Epidermal melanocyte (primary cell): Measurements from ENCODE around the gene FCHSD2.

Source experiments
- DNase-seq: peaks from one replicate; pipeline ENCODE4 v3.0.0; 2011; ENCODE audit warnings: low spot score; ENCODE audit not compliant: insufficient read length

FCHSD2 gene

DNA sequence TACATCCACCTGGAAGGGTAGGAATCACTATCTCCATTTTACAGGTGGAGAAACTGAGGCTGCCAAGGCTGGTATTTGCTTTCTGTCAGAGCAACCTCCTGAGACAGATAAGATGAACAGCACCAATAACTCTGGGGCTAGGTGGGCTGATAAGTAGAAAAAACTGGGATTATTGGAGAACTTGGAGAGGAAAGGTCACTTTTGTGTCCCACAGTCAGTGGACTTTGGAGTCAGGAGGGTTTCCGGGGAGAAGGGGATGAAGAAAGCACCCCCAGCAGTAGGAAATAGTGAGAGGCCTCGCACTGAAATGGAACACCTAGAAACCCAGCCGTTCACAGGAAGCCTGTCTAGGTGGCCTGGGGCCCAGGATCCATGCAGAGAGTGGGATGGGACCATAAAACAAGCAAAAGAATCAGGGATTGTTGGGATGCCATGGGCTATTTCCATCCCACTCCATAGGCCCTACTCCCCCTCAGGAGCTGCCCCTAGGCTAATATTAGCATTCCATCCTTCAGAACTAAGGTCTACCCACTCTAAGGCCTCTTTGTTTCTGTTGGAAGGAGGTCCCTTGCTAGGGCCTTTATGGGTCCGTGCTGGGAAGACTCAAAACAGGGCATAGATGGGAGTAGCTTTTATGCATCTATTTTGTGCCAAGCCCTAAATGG, 31.0 kb upstream of the FCHSD2 start:
- no peak for DNase-seq

DNA sequence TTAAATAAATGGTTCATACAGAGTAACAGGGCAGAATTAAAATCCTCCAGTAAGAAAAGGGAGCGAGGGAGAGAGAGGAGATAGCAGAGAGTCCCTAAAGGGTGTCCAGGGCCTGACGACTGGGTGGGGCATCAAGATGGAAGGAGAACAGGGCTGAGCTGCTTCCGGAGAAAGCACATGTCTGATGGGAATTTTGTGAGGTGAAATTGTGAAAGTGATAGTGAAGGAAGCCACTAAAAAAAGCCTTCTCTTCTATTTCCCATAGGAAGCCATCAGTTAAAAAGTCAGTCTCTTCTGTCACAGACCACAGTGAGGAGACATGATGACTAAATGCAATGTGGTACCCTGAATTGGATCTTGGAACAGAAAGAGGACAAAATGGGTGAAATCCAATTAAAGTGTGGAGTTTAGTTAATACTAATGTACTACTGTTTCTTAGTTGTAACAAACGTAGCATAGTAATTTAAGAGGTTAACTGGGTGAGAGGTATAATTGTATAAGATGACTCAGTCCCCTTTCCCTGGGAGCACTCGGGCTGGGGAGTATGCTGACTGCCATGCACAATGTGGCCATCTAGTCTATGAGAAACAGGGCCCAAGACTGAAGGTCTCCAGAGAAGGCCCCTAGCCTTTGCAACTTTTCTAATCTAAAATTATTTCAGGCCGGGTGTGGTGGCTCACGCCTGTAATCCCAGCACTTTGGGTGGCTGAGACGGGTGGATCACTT, 29.5 kb upstream of the FCHSD2 start:
- DNase-seq: no peak

DNA sequence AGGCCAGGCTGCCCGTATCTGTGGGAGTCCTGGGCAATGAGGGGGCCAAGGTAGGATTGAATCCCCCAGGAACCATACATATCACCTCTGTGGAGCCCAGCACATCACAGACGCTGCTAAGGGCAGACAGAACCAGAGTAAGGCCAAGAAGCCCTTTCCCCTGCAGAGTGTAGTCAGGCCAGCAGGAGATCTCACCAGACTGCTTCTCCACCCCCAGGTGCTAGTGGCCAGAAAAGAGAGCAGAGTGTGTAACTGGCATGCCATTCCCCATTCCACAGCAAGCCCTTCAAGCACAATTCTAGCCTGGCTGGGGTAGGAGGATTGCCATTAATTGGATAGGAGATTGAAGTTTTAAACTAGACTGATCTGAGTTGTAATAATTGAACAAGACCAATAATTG, 28.0 kb upstream of the FCHSD2 start:
- no peak for DNase-seq

DNA sequence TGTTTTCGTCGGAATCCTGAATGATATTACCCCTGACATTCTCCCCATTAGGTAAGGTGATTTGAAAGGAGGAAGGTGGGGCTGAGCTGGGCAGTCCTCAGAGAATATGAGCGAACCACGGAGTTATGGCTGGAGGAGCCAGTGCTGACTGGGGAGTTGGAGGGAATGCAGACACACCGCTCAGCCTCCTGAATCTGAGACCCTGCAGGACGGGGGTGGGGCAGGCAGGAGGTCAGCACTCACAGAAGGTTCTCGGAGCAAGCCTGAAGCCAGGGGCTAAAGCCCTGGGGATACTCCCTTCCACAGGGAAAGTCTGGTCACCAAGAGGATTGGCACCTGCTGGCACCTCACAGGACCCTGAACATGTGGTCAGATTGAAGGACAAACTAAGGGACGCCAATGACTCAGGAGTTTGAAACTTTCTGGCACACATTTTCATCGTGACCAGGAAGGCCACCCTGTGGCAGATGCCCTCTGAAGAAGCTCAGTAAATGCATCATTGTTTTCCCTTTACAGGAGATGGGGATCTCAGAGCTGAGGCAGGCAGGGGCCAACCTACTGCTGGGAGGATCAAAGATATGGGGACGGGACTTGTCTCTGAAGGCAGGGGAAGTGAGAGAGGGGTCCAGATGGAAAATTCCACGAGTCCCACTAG, 26.9 kb upstream of the FCHSD2 start:
- no peak for DNase-seq

DNA sequence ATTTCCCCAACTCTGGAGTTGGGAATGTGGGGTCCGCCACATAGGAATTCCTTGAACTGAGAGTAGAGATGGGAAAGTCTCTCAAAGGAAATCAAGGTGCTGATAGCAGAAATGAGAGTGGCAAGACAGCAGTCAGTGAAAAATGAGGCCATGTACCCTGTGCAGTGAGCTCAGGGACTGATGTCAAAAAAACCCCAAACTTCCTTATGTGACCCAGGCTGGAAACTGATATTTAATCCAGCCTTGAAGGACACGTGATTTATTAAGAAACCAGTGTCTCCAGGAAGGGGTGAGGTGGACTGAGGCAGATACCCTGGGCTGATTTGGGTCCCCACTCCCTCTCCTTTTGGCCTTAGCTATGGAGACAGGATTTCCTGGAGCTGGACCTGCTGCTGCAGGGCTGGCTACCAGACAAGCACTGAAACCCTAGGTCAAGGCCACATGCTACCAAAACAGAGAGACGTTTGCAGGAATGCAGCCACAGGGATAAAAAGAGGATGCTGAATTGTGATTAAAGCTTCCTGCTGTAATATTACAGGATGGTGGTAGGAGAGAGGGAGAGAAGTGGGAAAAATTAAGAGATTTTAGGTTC, 25.3 kb upstream of the FCHSD2 start:
- no peak for DNase-seq

DNA sequence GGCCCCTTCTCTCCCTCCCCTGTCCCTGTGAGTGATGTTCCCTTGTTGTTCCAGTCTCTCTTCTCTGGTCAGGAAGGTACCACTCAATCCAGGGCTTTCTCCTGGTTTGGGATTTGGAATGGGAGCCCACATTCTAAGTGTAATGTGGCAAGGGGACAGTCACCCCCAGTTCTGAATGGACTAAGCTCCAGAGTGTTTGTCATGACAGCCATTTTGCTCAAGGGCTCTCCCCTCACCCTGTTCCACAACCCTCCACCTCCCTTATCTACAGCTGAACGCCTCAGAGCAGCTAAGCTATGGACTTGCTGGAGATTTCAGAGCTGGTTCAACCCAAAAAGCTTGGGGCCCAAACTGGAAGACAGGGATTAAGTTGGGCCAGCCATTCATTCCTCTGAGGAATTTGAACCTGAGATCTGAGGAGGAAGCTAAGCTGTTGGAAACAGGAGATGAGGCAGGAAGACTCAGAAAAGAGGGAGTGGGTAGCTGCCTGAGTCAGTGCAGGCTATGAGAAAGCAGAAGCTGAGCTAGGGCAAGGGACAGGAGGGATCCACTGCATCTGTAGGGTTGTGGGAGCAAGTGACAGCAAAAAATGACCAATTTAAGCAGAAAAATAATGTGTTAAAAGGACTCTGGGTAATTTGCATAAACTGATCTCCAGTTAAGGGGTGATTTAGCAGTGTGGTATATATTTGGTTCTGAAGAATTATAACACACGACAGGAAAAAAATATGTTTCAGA, 22.9 kb upstream of the FCHSD2 start:
- no peak for DNase-seq

DNA sequence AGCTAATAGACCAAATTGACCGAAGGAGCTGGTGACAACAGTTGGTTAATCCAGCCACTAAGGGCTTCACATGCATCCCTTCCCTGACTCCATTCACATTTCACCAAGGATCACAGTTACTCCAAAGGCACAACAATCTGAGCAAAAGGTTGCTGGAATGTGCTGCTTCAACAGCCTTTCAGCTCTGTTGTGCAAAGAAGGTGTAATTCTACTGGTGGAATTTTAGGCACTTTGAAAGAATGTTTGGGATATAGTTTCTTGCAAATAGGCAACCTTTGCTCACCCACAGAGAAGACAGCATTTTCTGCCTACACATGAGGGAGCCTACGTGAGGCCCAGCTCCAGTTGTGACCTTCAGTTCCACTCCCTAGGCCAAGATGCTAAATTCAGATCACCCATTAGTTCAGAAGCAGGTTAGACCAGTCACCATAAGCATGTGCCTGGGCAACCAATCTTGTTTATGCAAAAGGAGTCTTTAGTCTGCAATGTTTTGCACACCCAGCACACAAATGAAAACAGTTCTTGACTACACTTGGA, 21.6 kb upstream of the FCHSD2 start:
- no peak for DNase-seq

DNA sequence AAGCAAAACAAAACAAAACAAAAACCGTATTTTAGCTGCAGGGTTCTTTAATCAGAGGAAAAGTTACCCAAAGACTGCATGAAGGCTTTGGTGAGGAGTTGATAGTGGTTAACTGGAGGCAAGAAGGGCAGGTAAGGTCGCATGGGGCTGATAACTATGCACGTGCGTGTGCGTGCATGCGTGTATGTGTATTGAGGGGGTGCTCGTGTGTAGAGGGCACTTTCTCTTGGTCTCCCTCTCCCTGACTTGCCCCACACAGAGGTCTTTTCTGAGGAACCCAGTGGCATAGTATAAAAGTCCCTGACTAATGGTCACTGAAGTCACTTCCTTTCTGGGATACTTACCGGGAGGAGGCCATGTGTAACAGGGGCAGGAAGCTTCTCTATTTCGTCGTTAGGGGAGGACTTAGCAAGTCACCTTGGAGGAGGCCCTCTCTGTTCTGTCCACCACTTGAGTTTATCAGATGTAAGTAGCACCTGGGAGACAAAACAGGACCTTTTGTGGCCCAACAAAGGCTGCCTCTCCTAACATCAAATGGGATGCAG, 20.1 kb upstream of the FCHSD2 start:
- no peak for DNase-seq

DNA sequence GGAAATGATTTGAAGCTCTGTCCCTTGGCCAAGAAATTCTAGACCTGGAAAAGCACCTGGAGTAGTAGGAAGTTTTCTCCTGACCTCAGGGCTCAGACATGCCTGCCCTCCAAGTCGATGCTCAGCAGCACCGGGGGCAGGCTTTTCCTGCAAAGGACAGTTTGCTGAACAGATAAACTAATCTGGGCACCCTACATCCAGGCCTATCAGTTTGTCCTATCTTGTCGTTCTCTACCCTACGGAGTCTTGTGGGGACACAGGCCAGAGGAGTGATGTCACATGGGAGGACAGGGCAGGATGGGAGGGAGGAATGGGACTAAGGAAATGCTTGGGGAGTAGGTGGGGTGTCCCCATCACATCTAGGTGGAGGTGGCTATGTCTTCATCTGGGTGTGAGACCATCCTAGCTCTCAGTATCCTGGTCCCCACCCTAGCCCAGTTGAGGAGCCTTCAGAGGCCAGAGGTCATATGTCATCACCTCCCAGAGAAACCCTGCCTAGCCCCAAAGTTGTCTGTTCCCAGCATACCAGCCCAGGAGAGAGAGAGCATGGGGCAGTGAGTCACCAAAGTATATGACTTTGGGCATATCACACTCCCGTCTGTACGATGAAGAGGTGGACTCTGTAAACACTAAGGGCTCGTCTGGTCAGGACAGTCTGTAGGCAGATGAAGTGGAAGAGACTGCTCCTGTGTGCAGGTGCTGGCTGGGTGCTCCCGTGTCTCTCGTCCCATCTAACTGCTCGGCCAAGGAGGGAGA, 18.1 kb upstream of the FCHSD2 start:
- DNase-seq: no peak

DNA sequence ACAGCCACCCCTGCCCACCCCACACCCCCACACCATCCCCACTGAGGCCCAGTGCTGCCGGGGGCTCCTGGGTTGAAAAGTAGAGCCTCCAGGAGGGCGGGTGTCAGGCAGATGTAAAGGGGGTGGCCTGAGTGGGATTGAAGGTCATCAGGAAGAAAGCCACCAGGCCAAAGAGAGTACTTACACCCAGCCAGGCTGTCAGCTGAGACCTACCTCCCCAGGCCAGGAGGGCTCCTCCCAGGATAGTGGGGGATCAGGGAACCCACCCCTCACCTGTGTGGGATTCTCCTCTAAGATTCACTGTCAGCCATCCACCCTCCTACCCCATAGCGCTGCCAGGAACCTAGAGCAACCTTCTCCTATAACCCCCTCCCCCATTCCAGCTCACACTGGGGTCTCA, 17.2 kb upstream of the FCHSD2 start:
- no peak for DNase-seq

DNA sequence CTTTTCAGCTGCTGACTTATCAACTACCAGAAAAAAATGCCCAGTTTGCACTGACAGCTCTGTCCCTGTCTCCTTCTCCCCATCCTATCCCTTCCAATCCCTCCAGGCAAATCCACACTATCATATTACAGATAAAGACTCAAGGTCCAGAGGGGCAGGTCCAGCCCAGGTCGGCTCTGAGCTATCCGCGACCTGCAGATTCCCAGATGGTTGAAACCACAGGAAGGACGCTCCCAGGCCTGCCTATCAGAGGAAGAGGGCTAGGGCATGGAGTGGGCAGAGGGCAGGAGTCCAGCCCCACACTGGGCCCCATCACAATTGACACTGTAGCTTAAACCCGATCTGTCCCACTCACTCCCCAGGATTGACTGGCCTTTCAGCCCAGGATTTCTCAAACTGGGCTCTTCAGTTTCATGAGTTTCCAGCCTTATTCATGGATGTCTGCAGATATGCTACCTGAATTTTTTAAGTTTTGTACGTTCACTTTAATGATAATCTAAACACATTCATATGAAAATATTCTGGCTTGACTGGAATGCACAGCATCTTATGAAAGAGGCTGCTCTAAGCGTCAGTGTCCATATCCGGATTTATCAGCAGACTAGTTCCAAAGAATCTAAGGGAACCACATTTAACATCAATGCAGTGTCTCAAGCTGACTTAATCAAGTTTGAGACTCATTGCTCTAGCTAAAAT, 16.4 kb upstream of the FCHSD2 start:
- no peak for DNase-seq

DNA sequence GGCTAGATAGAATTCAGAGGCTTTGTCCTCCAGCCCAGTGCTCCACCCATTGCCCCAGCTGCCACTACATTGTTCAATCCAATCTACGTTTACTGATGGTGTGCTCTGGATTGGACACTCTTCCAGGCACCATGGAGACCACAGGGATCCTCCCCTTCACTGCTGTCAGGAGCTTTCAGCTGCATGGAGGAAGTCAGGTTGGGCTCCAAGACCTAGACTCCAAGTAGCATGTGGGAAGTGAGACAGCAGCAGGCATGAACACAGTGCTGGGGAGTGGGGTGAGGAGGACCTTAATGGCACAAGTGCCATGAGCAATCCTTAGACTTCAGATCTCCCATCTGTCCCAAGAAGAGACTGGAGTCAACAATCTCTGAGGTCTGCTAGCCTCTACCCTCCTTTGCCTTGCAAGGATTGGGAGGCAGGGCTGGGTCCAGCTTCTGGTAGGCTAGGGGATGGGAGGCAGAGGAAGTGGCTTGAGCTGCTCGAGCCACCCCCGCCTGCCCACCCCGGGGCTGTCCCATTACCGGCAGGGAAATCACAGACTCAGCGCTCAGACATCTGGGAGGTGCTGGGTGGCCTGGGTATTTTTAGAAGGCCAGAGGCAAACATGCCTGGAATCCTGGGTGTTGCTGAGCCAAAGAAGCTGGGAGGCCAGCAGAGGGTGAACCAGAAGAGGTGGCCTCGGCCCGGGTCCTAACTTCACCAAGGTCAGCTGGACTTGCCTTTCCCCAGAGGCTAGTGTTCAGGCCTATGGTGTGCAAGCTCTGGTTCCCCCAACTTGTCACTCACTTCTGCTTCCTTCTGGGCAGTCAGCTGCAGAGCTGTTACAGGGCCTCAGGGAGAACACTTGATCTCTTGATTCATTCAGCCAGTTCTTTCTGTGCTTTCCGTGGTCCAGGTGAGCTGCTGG, 15.2 kb upstream of the FCHSD2 start:
- no peak for DNase-seq

DNA sequence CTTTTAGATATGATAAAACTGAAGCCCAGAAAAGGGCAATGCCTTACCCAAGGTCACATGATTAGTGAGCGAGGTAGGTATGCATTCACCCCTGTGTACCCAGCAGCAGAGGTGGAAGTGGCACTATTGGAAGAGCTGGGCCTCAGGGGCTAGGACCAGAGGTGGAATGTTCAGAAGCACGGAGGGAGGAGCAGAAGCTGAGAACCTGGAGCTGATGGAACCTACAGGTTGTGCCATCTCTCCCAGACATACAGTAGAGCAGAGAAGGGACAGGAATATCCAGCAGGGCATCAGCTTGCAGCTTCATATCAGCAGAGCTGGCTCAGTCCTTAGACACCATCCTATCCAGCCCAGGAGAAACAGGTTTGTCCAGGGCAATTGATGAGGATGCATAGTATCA, 14.6 kb upstream of the FCHSD2 start:
- no peak for DNase-seq

DNA sequence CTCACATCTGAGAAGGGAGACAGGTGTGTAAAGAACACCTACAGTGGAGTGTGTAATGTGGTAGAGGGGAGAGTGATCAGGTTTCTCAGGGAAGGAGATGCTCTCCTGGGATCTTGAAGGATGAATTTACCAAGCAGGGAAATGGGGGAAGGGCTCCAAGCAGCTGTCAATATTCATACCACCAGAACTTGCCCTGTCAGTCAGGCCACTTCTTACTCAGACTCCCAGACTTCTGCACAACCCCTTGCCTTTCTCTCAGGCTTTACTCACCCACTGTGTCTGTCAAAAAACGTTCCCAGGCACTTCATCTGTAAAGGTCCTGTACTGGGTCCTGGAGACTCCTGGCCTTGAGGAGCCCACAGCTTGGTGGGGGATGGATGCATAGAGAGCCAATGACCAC, 14.0 kb upstream of the FCHSD2 start:
- DNase-seq: no peak

DNA sequence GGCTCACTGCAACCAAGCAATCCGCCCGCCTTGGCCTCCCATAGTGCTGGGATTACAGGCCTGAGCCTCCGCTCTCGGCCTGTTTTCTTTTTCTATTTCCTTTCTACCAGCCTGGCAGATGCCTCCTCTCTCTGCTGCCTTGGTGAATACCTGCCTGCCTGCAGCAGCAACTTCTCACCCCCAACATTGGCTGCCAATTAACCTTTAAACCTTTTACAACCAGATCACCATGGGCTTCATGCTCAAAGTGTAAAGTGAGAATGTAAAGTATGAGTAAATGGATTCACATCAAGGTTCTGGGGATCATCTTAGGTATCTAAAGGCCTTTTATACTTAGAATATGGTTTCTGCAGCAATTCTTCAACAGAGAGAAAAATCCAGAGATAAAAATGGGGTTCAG, 13.0 kb upstream of the FCHSD2 start:
- no peak for DNase-seq

DNA sequence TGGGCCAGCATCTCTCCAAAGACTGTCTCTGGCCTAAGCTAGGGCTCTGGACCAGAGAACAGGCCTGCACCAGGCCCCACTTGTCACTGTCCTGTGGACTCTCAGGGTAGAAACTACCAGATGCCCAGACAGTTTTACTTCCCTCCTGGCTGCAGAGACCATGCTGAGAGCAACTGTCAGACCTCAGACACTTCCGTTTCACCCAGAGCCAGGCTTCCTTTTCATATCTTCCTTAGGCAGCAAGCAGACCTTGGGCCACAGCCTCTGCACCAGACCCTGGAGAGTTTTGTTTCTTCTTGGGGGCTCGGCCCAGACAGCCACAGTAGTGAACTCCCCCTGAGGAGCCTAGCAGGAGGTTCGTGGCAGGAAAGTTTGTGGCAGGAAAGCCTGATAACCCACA, 12.1 kb upstream of the FCHSD2 start:
- no peak for DNase-seq

DNA sequence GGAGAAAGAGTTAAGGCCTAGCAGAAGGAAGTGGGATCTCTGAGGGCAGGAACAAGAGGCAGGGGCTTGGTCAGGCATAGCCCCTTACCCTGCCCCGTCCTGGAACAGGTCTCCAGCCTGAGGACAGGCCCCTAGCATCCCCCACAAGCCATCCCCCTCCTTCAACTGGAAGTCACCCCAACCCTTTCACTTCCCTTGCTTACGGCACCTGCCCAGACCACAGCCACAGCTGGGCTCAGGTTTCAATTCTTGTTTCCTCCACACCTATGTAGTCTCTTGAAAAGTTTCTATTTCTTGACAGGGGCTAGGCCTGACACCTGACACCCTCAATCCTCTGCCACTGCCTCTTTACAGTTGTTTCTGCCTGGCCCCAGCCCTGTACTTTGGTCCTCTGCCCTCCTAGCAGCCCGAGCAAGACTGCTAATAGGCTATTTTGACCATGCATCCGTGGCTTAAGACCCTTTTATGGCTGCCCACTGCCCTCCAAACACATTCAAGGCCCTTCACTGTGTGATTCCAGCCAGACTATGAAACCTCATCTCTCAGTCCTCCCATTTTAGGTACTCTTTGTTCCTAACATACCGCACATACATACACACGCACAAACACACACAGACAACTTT, 10.9 kb upstream of the FCHSD2 start:
- DNase-seq: no peak

DNA sequence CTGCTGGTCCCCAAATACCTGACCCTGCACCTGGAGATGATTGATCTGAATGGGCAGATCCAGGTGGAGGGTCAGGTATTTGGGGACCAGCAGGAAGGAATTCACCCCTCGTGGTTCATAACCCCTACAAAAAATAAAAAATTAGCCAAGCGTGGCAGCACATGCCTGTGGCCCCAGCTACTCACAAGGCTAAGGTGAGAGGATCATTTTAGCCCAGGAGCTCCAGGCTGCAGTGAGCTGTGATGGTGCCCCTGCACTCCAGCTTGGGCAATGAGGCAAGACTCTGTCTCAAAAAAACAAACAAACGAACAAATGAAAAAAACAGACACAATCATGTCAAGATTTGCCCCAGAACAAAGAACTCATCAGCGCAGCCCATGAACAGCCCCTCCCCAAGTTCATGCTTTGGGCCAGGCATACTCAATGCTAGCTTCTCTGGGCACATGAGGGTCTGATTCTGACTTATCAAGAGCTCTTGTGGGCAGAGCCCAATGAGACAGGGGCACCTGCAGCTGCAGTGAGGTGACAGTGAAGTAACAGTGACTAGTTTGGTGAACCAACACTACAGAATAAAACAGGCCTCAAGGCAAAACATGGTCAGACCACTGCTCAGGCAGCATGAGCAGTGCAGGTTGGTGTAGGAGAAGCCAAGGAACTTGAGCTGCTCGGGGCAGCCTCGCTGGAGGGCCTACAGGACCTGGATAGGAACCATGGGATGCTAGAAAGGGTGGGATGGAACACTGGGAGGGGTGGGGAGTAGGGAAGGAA, 10.2 kb upstream of the FCHSD2 start:
- DNase-seq: no peak
